22Rv1 (cell line): ENCODE results near the gene TTLL7.

ENCODE experiments used
- CTCF ChIP-seq: fragments of 450-650 bp; IDR thresholded peaks from 2 replicates; pipeline ENCODE4 v1.5.1; 2017; ENCODE audit warnings: mild to moderate bottlenecking
- ZFX ChIP-seq: fragments of 450-650 bp; IDR thresholded peaks from 2 replicates; pipeline ENCODE4 v1.6.1; 2017; ENCODE audit warnings: antibody characterized with exemption, borderline replicate concordance

- no peak for TF ChIP-seq CTCF
- TF ChIP-seq ZFX: no peak
These were observed 81.0 kb downstream of the TTLL7 start for GRCh38 chr1:83917959-83918358.
